HG02763 (cell line): ENCODE data around the gene ANKRD10.

Experiments
- ATAC-seq: cut with Tn5 transposase; IDR thresholded peaks from one replicate; pipeline ENCODE4 v1.9.1; 2021; ENCODE audit warnings: mild to moderate bottlenecking, moderate library complexity; ENCODE audit not compliant: unreplicated experiment

ANKRD10 gene

GRCh38 chr13:110915874-110916206, 971 bp upstream of the ANKRD10 start:
- no peak for ATAC-seq

GRCh38 chr13:110914331-110915056, 375 bp downstream of the ANKRD10 start:
- ATAC-seq: peak; percentile 27

GRCh38 chr13:110914081-110914330, 863 bp downstream of the ANKRD10 start:
- no peak for ATAC-seq

- ATAC-seq: no peak
Observed at GRCh38 chr13:110913322-110914080, 1.4 kb downstream of the ANKRD10 start.

GRCh38 chr13:110912651-110913051, 2.2 kb downstream of the ANKRD10 start:
- no peak for ATAC-seq

GRCh38 chr13:110911880-110912279, 3.0 kb downstream of the ANKRD10 start:
- ATAC-seq: no peak

- no peak for ATAC-seq
Observed at GRCh38 chr13:110910013-110910890, 4.6 kb downstream of the ANKRD10 start.

- ATAC-seq: no peak
Observed at GRCh38 chr13:110907951-110908898, 6.6 kb downstream of the ANKRD10 start.

- ATAC-seq: no peak
Observed at GRCh38 chr13:110907301-110907700, 7.6 kb downstream of the ANKRD10 start.

- no peak for ATAC-seq
Observed at GRCh38 chr13:110904748-110905147, 10.1 kb downstream of the ANKRD10 start.

- ATAC-seq: no peak
Observed at GRCh38 chr13:110902370-110902769, 12.5 kb downstream of the ANKRD10 start.

- ATAC-seq: no peak
Observed at GRCh38 chr13:110897521-110897920, 17.3 kb downstream of the ANKRD10 start.

GRCh38 chr13:110897014-110897413, 17.9 kb downstream of the ANKRD10 start:
- no peak for ATAC-seq

GRCh38 chr13:110894086-110894485, 20.8 kb downstream of the ANKRD10 start:
- ATAC-seq: no peak

- no peak for ATAC-seq
Observed at GRCh38 chr13:110893571-110893970, 21.3 kb downstream of the ANKRD10 start.

GRCh38 chr13:110890279-110891165, 24.3 kb downstream of the ANKRD10 start:
- no peak for ATAC-seq

- ATAC-seq: no peak
Observed at GRCh38 chr13:110888390-110888789, 26.5 kb downstream of the ANKRD10 start.

- no peak for ATAC-seq
Observed at GRCh38 chr13:110887597-110888333, 27.1 kb downstream of the ANKRD10 start.
